Muscle layer of duodenum (tissue), 2 donors: ENCODE results near the gene IQCE.
A peak's percentile ranks its signal among the peaks of the same experiment; 100 is the strongest.

ENCODE experiments used
- H3K27ac ChIP-seq: one replicate; pipeline ENCODE4 v1.7.0; 2013; ENCODE audit warnings: mild to moderate bottlenecking, low read length
- H3K27me3 ChIP-seq: one replicate; pipeline ENCODE4 v1.7.0; 2013; ENCODE audit warnings: low read depth, mild to moderate bottlenecking, control low read depth, low read length
- H3K36me3 ChIP-seq, 2 donors: one replicate each; pipeline ENCODE4 v1.7.0; 2013; ENCODE audit warnings: low read length in 2 of 2, control low read depth in 1 of 2, mild to moderate bottlenecking in 1 of 2; ENCODE audit not compliant: insufficient read depth in 2 of 2, control insufficient read depth in 1 of 2
- H3K4me1 ChIP-seq, 2 donors: one replicate each; pipeline ENCODE4 v1.7.0; 2013; ENCODE audit warnings: low read length in 2 of 2, mild to moderate bottlenecking in 2 of 2, control low read depth in 1 of 2, moderate library complexity in 1 of 2; ENCODE audit not compliant: insufficient read depth in 2 of 2, control insufficient read depth in 1 of 2
- H3K4me3 ChIP-seq, 2 donors: one replicate each; pipeline ENCODE4 v1.7.0; 2013; ENCODE audit warnings: low read length in 2 of 2, low read depth in 1 of 2, mild to moderate bottlenecking in 1 of 2
- H3K9me3 ChIP-seq, 2 donors: one replicate each; pipeline ENCODE4 v1.7.0; 2013; ENCODE audit warnings: low read length in 2 of 2, control low read depth in 1 of 2, mild to moderate bottlenecking in 1 of 2; ENCODE audit not compliant: control insufficient read depth in 1 of 2
- donor health status: healthy.

The IQCE gene

DNA sequence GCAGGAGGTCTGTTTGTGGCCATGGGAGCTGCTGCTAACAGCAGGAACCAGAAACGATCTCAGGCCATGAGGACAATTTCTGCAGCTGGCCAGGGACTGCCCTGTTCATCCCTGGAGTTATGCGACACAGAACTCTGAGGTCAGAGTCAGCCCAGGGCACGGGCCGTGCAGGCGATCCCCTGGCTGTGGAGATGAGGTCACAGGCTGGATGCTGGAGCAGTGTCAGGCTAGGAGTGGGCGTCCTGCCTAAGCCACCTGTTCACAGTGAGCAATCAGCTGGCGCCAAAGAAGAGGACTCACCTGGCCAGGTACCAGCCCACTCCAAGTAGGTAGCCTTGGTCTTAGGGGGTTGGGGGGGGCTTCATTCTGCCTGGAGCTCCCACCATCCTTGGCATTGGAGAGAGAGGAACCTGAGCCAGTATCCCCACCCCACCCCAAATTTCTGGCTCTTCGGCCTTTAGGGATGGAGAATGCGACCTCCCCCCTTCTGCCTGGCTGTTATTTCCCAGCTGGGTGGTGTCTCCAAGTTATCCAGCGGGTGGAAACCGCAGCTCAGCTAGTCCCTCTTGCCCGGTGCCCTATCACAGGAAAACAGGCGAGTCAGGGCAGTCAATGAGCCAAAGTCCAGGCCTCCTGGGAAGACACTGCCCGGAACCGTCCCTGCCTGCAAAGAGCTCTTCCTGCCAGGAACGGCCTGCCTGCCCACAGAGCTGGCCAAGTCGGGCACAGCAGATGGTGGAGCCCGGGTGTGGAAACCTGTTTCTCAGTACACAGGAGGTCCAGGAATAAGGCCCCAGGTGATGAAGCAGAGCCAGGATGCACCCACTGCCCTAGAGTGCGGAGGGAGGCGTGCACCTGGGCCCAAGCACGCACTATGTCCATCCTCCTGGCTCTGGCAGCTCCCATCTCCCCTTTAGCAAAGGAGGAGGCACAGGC, 71.2 kb downstream of the IQCE start:
- H3K4me3 ChIP-seq, result no peak overlapping the region
- H3K27me3 ChIP-seq, result no peaks in the 10 kb centered on the region
- peaks cover 0 to 38% of the 10 kb centered on the region in 2 donors for H3K4me1 ChIP-seq
- H3K27ac ChIP-seq, result no peak overlapping the region
- no peaks in the 10 kb centered on the region for H3K9me3 ChIP-seq
- H3K36me3 ChIP-seq, result no peaks in the 10 kb centered on the region

DNA sequence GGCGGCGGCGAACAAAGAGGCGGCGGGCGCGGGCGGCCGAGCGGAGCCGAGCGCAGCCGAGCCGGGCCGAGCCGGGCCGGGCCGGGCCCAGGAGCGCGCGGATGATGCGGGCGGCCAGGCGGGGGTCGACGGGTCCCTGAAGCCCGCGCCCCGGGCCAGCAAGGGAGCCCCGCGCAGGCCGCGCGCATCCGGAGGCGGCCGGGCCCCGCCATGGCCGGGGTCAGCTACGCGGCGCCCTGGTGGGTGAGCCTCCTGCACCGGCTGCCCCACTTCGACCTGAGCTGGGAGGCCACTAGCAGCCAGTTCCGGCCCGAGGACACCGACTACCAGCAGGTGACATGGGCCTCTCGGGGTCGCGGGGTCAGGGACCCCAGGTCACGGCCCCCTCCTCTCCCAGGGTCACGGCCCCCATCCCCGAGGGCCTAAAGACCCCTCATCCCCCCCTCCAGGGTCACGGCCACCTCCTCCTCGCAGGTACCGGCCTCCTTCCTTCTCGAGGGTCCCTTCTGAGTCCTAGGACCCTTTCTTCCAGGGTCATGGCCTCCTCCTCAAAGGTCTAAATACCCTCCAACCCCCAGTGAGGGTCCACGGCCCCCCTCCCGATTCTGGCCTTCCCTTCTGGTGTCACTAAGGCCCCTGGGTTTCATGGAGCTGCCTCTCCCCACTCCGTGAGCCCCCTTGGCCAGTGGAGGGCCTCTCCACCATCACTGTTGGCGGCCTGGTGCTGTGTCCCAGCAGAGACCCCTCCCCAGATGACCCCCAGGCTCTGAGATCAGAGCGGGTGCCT, 73.4 kb downstream of the IQCE start, which contains the start of gene TTYH3:
TSS of gene TTYH3 (plus strand) at position 41 of the 787 bp plus-strand sequence. CDS start at position 211, 170 bp downstream.
- no peaks in the 10 kb centered on the region for H3K27me3 ChIP-seq
- H3K9me3 ChIP-seq, result no peaks in the 10 kb centered on the region
- H3K27ac ChIP-seq, result peak within 1 kb of the TSS; percentile 84
- peaks cover 0 to 35% of the 10 kb centered on the region in 2 donors for H3K4me1 ChIP-seq
- no peaks in the 10 kb centered on the region for H3K36me3 ChIP-seq
- H3K4me3 ChIP-seq, result peak within 1 kb of the TSS; percentile 73 to 84

- Histone ChIP-seq H3K9me3 (no peaks in the 10 kb centered on the region), H3K27me3 (no peaks in the 10 kb centered on the region), H3K4me3 (peak overlapping the region; percentile 73 to 84), H3K36me3 (no peaks in the 10 kb centered on the region), H3K4me1 (peaks cover 0 to 41% of the 10 kb centered on the region in 2 donors), H3K27ac (peak overlapping the region; percentile 84)
Observed at GRCh38 chr7:2632733-2633537, 74.2 kb downstream of the IQCE start.

DNA sequence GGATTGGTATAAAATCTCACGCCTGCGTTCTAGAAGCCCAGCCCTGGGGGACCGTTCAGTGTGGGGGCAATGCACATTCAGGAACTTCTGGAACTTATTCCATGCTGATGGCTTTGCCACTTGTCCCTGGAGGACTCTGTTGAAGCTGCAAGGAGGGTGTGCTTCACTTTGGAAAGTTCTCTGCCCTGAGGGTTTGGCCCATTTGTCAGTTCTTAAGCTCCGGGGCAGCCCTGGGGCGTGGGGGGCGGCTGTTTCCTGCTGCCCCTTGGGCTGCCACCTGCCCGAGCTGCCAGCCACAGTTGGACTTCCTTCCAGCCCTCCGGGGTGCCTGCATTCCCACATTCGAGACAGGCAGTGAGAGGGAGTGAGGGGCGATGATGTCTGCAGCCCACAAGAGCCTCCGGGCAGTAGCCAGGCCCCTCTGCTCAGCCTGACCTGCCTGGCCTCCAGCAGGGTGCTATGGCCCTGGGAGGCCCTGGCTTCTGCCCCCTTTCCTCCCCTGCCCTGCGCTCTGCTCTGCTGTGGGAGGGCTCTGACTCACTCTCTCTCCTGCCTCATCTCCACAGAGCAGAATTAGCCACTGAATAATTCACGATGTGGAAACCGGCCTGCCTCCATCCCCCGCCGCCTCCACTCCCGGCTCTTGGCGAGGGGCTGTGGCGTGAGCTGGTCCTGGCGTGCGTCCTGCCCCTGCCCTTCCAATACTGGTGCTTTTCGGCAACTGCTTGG, 74.9 kb downstream of the IQCE start:
- no peaks in the 10 kb centered on the region for H3K9me3 ChIP-seq
- peaks cover 0 to 48% of the 10 kb centered on the region in 2 donors for H3K4me1 ChIP-seq
- no peaks in the 10 kb centered on the region for H3K36me3 ChIP-seq
- H3K27ac ChIP-seq, result peak overlapping the region; percentile 84
- no peaks in the 10 kb centered on the region for H3K27me3 ChIP-seq
- peak overlapping the region; percentile 73 to 84 for H3K4me3 ChIP-seq

DNA sequence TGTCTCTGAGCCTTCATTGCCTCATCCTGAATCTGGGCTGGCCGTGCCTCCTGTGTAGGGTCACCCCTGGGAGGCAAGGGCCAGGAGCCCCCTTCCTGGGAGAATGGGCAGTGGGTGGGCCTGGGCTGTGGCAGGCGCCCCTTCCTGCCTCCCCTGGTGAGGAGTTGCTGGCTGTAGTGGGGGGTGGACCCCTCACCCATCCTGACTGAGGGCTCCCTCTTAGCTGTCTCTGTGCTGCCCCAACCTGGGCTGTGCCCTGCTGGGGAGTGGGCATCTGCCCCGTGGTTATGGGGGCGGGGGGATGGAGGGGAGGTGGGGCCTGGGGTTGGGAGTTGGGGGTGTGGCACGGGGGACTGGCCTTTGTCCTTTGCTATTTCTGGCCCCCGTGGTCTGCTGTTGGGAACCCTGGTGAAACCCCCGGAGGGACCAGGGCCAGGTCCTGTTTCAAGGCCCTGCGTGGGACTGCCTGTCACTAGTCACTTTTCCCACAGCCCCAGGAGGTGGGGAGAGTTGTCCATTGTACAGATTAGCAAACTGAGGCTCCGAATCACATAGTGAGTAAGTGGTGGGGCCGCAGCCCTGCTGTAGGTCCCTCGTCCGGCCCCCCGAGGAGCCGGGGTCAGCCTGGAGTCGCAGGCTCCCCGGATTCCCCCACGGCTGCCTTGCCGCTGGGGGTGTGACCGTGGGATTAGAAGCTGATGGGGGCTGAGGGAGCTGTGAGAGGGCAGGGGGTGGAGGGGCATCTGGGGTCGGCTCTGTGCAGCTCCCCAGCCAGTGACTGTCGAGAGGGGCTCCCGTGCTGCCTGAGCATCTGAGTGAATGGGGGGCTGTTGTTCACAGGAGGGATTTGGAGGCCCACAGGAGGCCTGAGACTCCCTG, 75.7 kb downstream of the IQCE start:
- Histone ChIP-seq H3K4me3 (peak overlapping the region in 1 of 2 donors; percentile 84), H3K27me3 (no peaks in the 10 kb centered on the region), H3K9me3 (no peaks in the 10 kb centered on the region), H3K4me1 (peaks cover 0 to 53% of the 10 kb centered on the region in 2 donors), H3K36me3 (no peaks in the 10 kb centered on the region), H3K27ac (peak overlapping the region; percentile 9)

GRCh38 chr7:2635148-2635668, 76.4 kb downstream of the IQCE start:
- no peaks in the 10 kb centered on the region for H3K27me3 ChIP-seq
- no peak overlapping the region for H3K4me3 ChIP-seq
- H3K36me3 ChIP-seq, result no peaks in the 10 kb centered on the region
- peaks cover 0 to 59% of the 10 kb centered on the region in 2 donors for H3K4me1 ChIP-seq
- no peak overlapping the region for H3K27ac ChIP-seq
- no peaks in the 10 kb centered on the region for H3K9me3 ChIP-seq

DNA sequence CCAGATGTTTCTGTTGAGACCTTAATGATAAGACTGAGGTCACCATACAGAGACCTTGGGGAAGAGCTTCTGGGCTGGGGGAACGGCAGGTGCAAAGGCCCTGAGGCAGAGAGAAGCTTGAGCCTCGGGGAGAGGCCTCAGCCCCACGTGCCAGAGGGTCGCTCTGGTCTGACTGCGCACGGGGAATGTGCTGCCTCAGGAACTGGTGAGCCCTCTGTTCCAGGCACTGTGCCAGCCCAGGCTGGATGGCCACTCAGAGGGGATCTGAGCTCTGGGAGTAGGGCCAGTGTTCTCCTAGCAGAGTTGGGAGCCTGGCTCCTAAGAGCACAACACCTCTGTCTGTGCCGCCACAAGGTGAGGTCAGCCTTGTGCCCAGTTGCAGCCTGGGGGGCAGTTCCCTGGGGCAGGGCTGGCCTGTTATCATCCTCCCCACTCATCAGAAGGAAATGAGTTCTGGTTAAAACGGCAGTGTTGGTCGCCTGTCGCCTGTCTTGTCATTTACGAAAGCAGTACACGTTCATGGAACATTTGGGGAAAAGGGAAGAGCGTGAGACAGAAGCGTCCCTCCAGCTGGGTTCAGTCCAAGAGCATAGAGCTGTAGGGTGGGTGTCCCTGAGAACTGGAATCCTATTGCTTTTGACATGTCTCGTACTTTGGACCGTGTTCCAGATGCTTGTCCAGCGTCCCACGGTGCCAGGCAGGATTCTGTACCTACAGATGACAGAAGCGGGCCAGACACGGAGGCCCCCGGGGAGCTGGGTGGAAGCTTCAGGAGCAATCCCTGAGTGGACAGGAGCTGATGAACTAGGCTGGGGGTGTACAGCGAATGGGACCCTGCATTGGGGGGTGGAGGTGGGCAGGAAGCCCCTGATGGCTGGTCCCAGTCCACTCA, 77.3 kb downstream of the IQCE start:
- no peaks in the 10 kb centered on the region for H3K36me3 ChIP-seq
- H3K4me1 ChIP-seq, result peaks cover 0 to 66% of the 10 kb centered on the region in 2 donors
- no peaks in the 10 kb centered on the region for H3K9me3 ChIP-seq
- H3K27me3 ChIP-seq, result no peaks in the 10 kb centered on the region
- H3K4me3 ChIP-seq, result no peak overlapping the region
- H3K27ac ChIP-seq, result no peak overlapping the region

DNA sequence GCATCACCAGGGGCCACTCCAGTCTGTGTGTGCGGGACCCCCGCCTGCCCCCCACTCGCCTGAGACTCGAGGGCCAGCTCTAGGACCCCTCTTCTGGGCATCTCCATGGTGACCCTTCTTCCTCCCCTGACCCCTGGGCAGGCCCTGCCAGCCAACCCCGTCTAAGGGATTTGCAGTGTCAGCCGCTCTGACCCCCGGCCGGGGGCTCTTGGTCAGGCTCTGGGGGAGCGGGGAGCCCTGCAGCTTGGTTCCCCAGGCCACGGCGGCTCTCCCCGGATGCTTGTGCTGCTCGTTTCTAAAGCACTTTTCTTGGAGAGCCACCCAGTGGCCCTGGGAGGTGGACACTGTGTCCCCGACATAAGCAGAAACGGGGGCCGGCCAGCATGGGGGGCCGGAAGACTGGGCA, 78.3 kb downstream of the IQCE start:
- no peaks in the 10 kb centered on the region for H3K36me3 ChIP-seq
- H3K4me3 ChIP-seq, result no peak overlapping the region
- peaks cover 3 to 73% of the 10 kb centered on the region in 2 donors for H3K4me1 ChIP-seq
- no peaks in the 10 kb centered on the region for H3K27me3 ChIP-seq
- H3K27ac ChIP-seq, result no peak overlapping the region
- H3K9me3 ChIP-seq, result no peaks in the 10 kb centered on the region
